Measurements from ENCODE around the gene SIGLEC12.

Gene SIGLEC12

DNA sequence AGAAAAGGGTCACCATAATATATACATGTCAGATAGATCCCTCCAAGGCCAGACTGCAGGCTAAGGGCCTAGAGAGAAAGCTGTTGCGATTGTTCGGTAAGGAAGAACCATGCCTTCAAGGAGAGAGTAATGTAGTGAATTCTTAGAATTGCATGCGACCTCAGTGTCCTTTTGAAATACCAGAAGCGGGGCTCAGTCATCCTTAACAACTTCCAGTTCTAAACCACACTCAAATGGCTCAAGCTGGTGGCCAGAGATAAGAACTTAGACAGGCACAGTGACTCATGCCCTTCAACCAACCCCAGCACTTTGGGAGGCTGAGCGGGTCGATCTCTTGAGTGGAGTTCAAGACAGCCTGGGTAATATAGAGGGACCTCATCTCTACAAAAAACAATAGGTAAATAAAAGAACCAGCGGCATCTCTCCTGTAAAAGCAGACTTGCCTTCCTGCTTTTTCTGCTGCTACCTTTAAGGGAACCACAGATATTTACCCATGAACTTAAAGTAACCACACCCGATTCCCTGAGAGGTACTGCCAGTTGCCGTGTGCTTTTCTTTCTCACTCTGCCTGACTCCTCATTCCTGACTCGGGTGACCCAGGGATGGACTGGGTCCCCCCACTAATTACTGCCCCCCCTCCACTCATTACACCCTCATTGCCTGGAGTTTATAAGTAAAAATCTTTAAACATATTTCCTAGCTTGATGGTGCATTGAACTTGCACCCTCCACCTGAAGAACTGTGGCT, 45.2 kb upstream of the SIGLEC12 start:
- TF ChIP-seq, protein P1, sequence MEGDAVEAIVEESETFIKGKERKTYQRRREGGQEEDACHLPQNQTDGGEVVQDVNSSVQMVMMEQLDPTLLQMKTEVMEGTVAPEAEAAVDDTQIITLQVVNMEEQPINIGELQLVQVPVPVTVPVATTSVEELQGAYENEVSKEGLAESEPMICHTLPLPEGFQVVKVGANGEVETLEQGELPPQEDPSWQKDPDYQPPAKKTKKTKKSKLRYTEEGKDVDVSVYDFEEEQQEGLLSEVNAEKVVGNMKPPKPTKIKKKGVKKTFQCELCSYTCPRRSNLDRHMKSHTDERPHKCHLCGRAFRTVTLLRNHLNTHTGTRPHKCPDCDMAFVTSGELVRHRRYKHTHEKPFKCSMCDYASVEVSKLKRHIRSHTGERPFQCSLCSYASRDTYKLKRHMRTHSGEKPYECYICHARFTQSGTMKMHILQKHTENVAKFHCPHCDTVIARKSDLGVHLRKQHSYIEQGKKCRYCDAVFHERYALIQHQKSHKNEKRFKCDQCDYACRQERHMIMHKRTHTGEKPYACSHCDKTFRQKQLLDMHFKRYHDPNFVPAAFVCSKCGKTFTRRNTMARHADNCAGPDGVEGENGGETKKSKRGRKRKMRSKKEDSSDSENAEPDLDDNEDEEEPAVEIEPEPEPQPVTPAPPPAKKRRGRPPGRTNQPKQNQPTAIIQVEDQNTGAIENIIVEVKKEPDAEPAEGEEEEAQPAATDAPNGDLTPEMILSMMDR (conservative IDR thresholded peaks at IDR 0.05) = no peak
- peak overlapping the region; percentile 82 for H3K27ac ChIP-seq

DNA sequence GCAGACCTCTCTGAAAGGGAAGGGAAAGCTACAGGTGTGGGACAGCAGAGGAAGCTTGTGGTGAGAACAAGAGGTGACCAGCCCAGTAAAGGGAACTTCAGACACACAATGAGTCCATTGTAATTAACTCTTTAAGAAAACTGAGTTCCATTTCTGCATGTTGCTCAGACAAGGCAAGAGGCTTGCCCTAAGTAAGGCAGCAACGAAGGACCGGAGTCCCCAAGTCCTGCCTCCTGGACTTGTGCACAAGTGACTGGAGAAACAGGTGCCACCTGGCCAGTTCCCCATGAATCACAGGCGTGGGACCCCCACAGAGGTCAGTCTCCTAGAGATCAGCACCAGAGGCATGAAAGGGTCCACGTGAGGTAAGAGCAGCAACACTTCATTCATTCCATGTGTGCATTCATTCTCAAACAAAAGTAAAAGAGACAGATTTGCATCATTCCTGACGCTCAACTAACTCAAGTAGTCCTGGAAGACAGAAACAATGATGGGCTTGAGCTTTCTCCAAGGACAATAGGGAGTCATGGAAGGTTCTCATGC, 44.6 kb upstream of the SIGLEC12 start:
- peak overlapping the region; percentile 82 for H3K27ac ChIP-seq
- TF ChIP-seq, protein P1 (conservative IDR thresholded peaks at IDR 0.05) = no peak

DNA sequence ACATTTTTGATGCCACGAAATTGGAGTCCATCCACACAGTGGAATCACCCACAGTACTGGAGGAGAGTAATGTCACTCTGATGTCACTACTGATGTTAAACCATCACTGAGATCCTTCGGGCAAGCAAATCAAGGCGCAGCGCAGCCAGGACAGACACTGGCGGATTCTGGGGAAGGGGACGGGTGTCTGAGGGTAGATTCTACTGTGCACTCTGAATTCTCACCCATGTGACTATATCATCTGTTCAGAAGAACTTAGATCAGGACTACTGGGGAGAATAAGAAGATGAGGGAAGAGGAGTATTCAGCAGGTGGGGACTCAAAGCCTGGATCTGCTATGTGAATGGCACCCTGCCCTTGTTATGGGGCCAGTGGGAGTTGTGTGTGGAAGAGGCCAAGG, 42.4 kb upstream of the SIGLEC12 start:
- no peak overlapping the region for H3K27ac ChIP-seq
- TF ChIP-seq, protein P1 (conservative IDR thresholded peaks at IDR 0.05) = no peak

DNA sequence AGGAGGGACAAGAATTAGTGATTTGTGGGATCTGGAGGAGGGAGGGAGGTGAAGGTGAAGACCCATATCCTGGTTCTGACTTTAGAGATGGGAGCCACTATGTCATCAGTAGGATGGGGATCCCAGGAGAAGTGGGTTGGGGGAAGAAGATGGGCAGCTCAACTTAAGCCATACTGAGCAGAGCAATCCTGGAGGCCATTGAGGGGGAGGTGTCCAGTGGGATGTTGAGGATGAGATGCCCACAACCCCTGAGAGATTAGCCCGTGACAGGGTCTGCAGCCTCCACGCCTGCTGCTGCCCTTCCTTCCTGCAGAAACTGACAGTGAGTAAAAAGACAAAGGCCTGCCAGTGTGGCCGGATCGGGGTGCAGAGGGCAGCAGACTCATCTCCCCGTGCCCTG, 41.1 kb upstream of the SIGLEC12 start:
- H3K27ac ChIP-seq = no peak overlapping the region
- TF ChIP-seq, protein P1 (conservative IDR thresholded peaks at IDR 0.05) = no peak

DNA sequence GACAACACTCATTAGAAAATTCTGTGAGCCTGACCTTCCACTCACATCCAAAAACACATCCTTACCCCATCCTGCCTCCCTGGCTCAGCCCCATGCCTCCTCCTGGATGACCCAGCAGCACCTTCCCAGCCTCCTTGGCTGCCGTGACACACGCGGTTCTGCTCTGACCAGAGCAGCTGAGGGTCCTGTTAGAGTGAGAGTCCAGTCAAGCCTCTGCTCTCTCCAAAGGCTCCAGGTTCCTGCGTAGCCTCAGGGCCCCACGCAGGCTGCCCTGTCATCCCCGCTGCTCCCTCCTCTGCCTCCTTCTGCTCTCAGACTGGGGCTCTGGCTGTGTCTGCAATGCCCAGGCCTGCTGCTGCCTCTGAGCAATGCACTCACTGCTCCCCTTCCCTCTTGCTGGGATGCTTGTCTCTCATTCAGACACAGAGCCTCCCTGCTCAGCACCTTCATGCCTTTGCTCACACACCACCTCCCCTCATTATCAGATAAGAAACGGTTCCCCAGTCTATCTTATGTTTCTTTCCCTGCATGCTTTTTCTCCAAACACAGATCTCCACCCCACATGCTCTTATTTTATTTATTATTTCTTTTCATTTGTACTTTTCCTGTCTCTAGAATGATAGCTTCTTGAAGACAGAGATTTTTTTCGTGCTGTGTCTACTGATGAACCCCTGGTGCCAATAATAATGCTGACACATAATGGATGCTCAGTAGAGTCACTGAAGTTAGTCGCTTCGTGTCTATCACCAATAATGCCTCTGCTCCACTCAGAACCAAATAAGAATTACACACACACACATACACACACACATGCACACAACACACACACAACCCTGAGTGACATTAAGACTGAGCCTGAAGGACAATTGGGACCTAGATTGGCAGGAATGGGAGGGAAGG, 40.1 kb upstream of the SIGLEC12 start:
- H3K27ac ChIP-seq = no peak overlapping the region
- TF ChIP-seq, protein P1 (conservative IDR thresholded peaks at IDR 0.05) = no peak

DNA sequence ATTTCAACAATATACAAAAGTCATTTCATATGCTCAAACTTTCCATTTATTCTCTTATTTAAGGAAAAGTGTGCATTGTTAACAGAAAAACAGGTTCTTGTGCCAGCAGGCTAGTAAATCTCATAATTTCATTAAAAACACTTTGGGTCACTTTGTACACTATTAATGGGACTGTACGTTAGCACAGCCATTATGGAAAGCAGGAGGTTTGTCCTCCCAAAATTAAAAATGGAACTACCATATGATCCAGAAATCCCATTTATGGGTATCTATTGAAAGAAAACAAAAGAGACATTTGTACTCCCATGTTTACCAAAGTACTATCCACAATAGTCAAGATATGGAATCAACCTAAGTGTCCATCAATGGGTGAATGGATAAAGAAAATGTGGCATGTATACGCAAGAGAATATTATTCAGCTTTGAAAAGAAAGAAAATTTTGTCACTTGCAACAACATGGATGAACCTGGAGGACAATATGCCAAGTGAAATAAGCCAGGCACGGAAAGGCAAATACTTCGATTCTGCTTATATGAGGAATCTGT, 38.3 kb upstream of the SIGLEC12 start:
- TF ChIP-seq, protein P1 (conservative IDR thresholded peaks at IDR 0.05) = no peak
- no peak overlapping the region for H3K27ac ChIP-seq

DNA sequence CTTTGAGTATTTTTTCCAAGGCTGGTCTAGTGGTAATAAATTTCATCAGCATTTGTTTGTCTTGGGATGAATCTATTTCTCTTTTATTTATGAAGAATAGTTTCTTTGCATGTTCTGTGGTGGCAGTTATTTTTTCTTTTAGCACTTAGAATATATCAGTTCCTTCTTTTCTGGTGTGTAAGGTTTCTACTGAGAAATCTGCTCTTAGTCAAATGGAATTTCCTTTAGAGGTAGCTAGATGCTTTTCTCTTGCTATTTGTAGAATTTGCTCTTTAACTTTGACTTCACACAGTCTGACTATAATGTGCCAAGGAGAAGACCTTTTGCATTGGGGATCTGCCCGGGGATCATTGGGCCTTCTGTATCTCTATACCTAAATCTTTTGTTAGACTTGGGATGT, 33.9 kb upstream of the SIGLEC12 start:
- H3K27ac ChIP-seq = no peak overlapping the region
- TF ChIP-seq, protein P1 (conservative IDR thresholded peaks at IDR 0.05) = no peak

Measured in VCaP (cell line).